ENCODE measurements around the gene MTERF4.
A peak's percentile ranks its signal among the peaks of the same experiment; 100 is the strongest.

Gene MTERF4

GRCh38 chr2:241050624-241051577, 51.2 kb downstream of the MTERF4 start:
- H3K4me3 ChIP-seq (ENCODE audit: insufficient read depth in 1 of 2, low read depth in 1 of 2, low read length in 2 of 2): no peak overlapping the region
- no peak overlapping the region for H4K91ac ChIP-seq (ENCODE audit: low read length)
- H3K9ac ChIP-seq (ENCODE audit: low read length): no peak overlapping the region
- H2BK15ac ChIP-seq (ENCODE audit: low read depth, poor library complexity, severe bottlenecking): no peak overlapping the region
- H3K4ac ChIP-seq (ENCODE audit: low read depth in 1 of 2, low read length in 2 of 2): no peak overlapping the region
- 86% methylated on average over 18 of the region's 18 CpGs for WGBS
- no peak overlapping the region for H3K4me2 ChIP-seq (ENCODE audit: low read length, poor library complexity, severe bottlenecking)
- no peak overlapping the region for H2BK5ac ChIP-seq (ENCODE audit: low read depth, low read length, poor library complexity, severe bottlenecking)
- no peak overlapping the region for H2AK5ac ChIP-seq (ENCODE audit: low read length, severe bottlenecking)
- no peak overlapping the region for H3K14ac ChIP-seq (ENCODE audit: low read length in 2 of 2)
- no peak overlapping the region for H4K8ac ChIP-seq (ENCODE audit: low read length)
- DNase-seq: no peak
- no peak overlapping the region for H3K23ac ChIP-seq (ENCODE audit: low read length in 2 of 2)
- H3K36me3 ChIP-seq (ENCODE audit: control insufficient read depth in 1 of 2, insufficient read depth in 2 of 2, low read depth in 1 of 2, low read length in 2 of 2): peaks cover 0 to 100% of the 10 kb centered on the region in 2 experiments
- peaks cover 0 to 13% of the 10 kb centered on the region in 2 experiments for H3K27me3 ChIP-seq (ENCODE audit: control insufficient read depth in 1 of 2, insufficient read depth in 1 of 2, low read length in 2 of 2)
- peaks cover 2% of the 10 kb centered on the region for H3K4me1 ChIP-seq (ENCODE audit: control insufficient read depth, insufficient read depth, low read depth, low read length)
- H2AFZ ChIP-seq (ENCODE audit: low read depth, low read length): no peak overlapping the region
- H2BK120ac ChIP-seq (ENCODE audit: low read depth, low read length): no peak overlapping the region
- H3K27ac ChIP-seq (ENCODE audit: low read length, poor library complexity, severe bottlenecking): no peak overlapping the region
- H3K18ac ChIP-seq (ENCODE audit: low read depth in 1 of 2, low read length in 2 of 2): no peak overlapping the region
- no peak overlapping the region for H2BK12ac ChIP-seq (ENCODE audit: low read length in 2 of 2)
- H3K9me3 ChIP-seq (ENCODE audit: control insufficient read depth, low read length): no peaks in the 10 kb centered on the region
- no peaks in the 10 kb centered on the region for H3K79me1 ChIP-seq (replicated peaks; ENCODE audit: low read length, poor library complexity, severe bottlenecking)

GRCh38 chr2:241049739-241050623, 52.1 kb downstream of the MTERF4 start:
- Histone ChIP-seq H2BK15ac (ENCODE audit: low read depth, poor library complexity, severe bottlenecking) (no peak overlapping the region), H4K91ac (ENCODE audit: low read length) (no peak overlapping the region), H3K27me3 (ENCODE audit: control insufficient read depth in 1 of 2, insufficient read depth in 1 of 2, low read length in 2 of 2) (peaks cover 0 to 13% of the 10 kb centered on the region in 2 experiments), H3K9me3 (ENCODE audit: control insufficient read depth, low read length) (no peaks in the 10 kb centered on the region), H4K8ac (ENCODE audit: low read length) (no peak overlapping the region), H2BK12ac (ENCODE audit: low read length in 2 of 2) (no peak overlapping the region), H2BK5ac (ENCODE audit: low read depth, low read length, poor library complexity, severe bottlenecking) (no peak overlapping the region), H2BK120ac (ENCODE audit: low read depth, low read length) (no peak overlapping the region), H3K4me1 (ENCODE audit: control insufficient read depth, insufficient read depth, low read depth, low read length) (peaks cover 2% of the 10 kb centered on the region), H3K9ac (ENCODE audit: low read length) (no peak overlapping the region), H3K4me2 (ENCODE audit: low read length, poor library complexity, severe bottlenecking) (no peak overlapping the region), H3K27ac (ENCODE audit: low read length, poor library complexity, severe bottlenecking) (no peak overlapping the region), H3K4me3 (ENCODE audit: insufficient read depth in 1 of 2, low read depth in 1 of 2, low read length in 2 of 2) (no peak overlapping the region), H2AK5ac (ENCODE audit: low read length, severe bottlenecking) (no peak overlapping the region), H3K4ac (ENCODE audit: low read depth in 1 of 2, low read length in 2 of 2) (no peak overlapping the region), H2AFZ (ENCODE audit: low read depth, low read length) (no peak overlapping the region), H3K23ac (ENCODE audit: low read length in 2 of 2) (no peak overlapping the region), H3K36me3 (ENCODE audit: control insufficient read depth in 1 of 2, insufficient read depth in 2 of 2, low read depth in 1 of 2, low read length in 2 of 2) (peaks cover 0 to 100% of the 10 kb centered on the region in 2 experiments), H3K79me1 (replicated peaks; ENCODE audit: low read length, poor library complexity, severe bottlenecking) (no peaks in the 10 kb centered on the region), H3K18ac (ENCODE audit: low read depth in 1 of 2, low read length in 2 of 2) (no peak overlapping the region), H3K14ac (ENCODE audit: low read length in 2 of 2) (no peak overlapping the region)
- DNase-seq: peak; percentile 37
- WGBS: 31% methylated on average over 38 of the region's 38 CpGs

DNA sequence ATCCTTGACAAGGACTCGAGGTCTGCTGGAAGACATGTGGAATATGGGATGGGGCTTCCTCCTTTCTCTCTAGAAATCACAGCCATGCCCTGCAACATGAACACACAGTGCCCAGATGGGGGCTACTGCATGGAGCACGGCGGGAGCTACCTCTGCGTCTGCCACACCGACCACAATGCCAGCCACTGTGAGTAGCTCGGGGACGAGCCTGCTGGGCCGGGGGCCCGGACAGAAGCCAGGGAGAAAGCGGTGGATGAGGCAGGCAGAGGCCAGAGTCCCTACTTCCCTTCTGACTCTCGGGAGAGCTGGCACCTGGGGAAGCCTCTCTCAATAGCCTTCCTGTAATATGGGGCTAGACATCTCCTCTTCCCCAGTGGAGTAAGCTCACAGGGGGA, 53.1 kb downstream of the MTERF4 start:
- Histone ChIP-seq H3K9ac (ENCODE audit: low read length) (no peak overlapping the region), H3K36me3 (ENCODE audit: control insufficient read depth in 1 of 2, insufficient read depth in 2 of 2, low read depth in 1 of 2, low read length in 2 of 2) (peaks cover 0 to 100% of the 10 kb centered on the region in 2 experiments), H3K18ac (ENCODE audit: low read depth in 1 of 2, low read length in 2 of 2) (no peak overlapping the region), H2BK15ac (ENCODE audit: low read depth, poor library complexity, severe bottlenecking) (no peak overlapping the region), H2AFZ (ENCODE audit: low read depth, low read length) (no peak overlapping the region), H3K79me1 (replicated peaks; ENCODE audit: low read length, poor library complexity, severe bottlenecking) (no peaks in the 10 kb centered on the region), H2AK5ac (ENCODE audit: low read length, severe bottlenecking) (no peak overlapping the region), H2BK120ac (ENCODE audit: low read depth, low read length) (no peak overlapping the region), H2BK12ac (ENCODE audit: low read length in 2 of 2) (no peak overlapping the region), H3K27ac (ENCODE audit: low read length, poor library complexity, severe bottlenecking) (no peak overlapping the region), H4K91ac (ENCODE audit: low read length) (no peak overlapping the region), H3K4me1 (ENCODE audit: control insufficient read depth, insufficient read depth, low read depth, low read length) (peaks cover 2% of the 10 kb centered on the region), H3K9me3 (ENCODE audit: control insufficient read depth, low read length) (no peaks in the 10 kb centered on the region), H3K4ac (ENCODE audit: low read depth in 1 of 2, low read length in 2 of 2) (no peak overlapping the region), H4K8ac (ENCODE audit: low read length) (no peak overlapping the region), H3K14ac (ENCODE audit: low read length in 2 of 2) (no peak overlapping the region), H3K4me3 (ENCODE audit: insufficient read depth in 1 of 2, low read depth in 1 of 2, low read length in 2 of 2) (no peak overlapping the region), H3K4me2 (ENCODE audit: low read length, poor library complexity, severe bottlenecking) (no peak overlapping the region), H3K27me3 (ENCODE audit: control insufficient read depth in 1 of 2, insufficient read depth in 1 of 2, low read length in 2 of 2) (peaks cover 0 to 17% of the 10 kb centered on the region in 2 experiments), H2BK5ac (ENCODE audit: low read depth, low read length, poor library complexity, severe bottlenecking) (no peak overlapping the region), H3K23ac (ENCODE audit: low read length in 2 of 2) (no peak overlapping the region)
- no peak for DNase-seq
- WGBS: 85% methylated on average over 11 of the region's 11 CpGs

Data from mesenchymal stem cell (in vitro differentiated cells and primary cell).